HG03460 (cell line): Measurements from ENCODE around the gene AHNAK2.
"Not testable (repeated sequence)": the region's sequence is repeated elsewhere in the genome, so short reads cannot be mapped to it uniquely, and the experiment has no call there.

Source experiments
- ATAC-seq: cut with Tn5 transposase; IDR thresholded peaks from one replicate; pipeline ENCODE4 v1.9.1; 2021; ENCODE audit not compliant: unreplicated experiment

AHNAK2 gene

DNA sequence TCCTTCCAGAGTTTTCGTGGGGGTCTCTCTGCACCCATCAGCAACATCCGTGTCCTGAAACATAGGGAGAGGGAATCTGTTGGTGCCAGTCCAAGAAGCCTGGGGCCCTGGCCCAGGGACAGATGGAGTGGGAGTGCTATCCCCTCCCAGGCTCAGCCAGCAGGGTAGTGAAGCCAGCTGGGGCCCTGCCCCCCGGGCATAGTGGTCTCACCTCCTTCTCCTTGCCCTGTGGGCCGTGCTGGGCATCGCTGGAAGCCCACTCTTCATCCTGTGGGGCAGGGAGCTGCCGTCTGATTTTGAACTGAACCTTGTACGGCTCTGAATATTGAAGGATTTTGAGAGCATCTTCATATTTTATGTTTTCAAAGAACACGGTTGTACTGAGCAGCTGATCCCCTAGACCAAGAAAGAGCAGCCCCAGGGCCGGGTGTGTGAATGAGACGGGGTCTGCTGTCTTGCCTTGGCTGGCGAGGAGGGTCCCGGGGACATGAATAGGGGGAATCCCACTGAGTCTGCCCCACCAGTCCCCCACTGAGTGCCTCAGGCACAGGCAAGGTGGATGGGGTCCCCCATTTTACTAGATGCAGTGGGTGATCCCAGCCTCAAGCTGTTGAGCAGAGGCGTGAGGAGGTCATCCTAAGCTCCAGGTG, 23.3 kb downstream of the AHNAK2 start:
- ATAC-seq = no peak

- no peak for ATAC-seq
Observed at GRCh38 chr14:104953896-104954656, 24.1 kb downstream of the AHNAK2 start.

DNA sequence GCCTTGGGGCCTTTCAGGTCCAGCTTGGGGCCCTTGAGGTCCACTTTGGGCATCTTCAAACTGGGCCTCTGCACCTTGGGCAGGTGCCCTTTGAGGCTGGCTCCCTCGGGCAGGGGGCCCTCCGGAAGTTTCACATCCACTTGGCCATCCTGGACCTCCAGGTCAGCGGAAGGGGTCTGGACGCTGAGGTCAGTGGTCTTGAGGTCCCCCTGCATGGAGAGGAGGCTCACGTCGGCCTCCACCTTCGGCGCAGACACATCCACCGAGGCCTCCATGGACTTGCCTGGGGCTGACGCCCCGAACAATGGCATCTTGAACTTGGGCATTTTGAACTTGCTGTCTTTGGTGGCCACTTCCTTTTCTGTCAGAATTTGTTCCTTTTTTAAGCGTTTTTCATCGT, 25.1 kb downstream of the AHNAK2 start:
- no peak for ATAC-seq

GRCh38 chr14:104951863-104952657, 26.1 kb downstream of the AHNAK2 start:
- not testable (repeated sequence) for ATAC-seq

DNA sequence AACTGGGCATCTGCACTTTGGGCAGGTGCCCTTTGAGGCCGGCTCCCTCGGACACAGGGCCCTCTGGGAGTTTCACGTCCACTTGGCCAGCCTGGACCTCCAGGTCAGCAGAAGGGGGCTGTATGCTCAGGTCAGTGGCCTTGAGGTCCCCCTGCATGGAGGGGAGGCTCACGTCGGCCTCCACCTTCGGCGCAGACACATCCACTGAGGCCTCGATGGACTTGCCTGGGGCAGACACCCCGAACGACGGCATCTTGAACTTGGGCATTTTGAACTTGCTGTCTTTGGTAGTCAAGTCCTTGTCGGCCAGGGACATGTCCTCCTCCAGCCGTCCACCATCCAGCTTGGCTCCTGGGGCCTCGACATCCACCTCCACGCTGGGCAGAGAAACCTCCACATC, 27.5 kb downstream of the AHNAK2 start:
- ATAC-seq = not testable (repeated sequence)

GRCh38 chr14:104950021-104950420, 28.2 kb downstream of the AHNAK2 start:
- ATAC-seq = no peak

- ATAC-seq = not testable (repeated sequence)
Observed at GRCh38 chr14:104949406-104949955, 28.7 kb downstream of the AHNAK2 start.

- no peak for ATAC-seq
Observed at GRCh38 chr14:104948736-104949031, 29.5 kb downstream of the AHNAK2 start.

GRCh38 chr14:104947881-104948735, 30.1 kb downstream of the AHNAK2 start:
- not testable (repeated sequence) for ATAC-seq

- not testable (repeated sequence) for ATAC-seq
Observed at GRCh38 chr14:104947201-104947600, 31.0 kb downstream of the AHNAK2 start.

DNA sequence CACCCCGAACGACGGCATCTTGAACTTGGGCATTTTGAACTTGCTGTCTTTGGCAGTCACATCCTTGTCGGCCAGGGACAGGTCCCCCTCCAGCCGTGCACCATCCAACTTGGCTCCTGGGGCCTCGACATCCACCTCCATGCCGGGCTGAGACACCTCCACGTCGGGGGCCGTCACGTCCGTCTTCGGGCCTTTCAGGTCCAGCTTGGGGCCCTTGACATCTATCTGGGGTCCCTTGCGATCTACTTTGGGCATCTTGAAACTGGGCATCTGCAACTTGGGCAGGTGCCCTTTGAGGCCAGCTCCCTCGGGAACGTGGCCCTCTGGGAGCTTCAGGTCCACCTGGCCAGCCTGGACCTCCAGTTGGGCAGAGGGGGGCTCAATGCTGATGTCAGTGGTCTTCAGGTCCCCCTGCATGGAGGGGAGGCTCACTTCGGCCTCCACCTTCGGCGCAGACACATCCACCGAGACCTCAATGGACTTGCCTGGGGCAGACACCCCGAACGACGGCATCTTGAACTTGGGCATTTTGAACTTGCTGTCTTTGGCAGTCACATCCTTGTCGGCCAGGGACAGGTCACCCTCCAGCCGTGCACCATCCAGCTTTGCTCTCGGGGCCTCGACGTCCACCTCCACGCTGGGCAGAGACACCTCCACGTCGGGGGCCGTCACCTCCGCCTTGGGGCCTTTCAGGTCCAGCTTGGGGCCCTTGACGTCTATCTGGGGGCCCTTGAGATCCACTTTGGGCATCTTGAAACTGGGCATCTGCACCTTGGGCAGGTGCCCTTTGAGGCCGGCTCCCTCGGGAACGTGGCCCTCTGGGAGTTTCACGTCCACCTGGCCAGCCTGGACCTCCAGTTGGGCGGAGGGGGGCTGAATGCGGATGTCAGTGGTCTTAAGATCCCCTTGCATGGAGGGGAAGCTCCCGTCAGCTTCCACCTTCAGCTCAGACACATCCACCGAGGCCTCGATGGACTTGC, 31.9 kb downstream of the AHNAK2 start:
- not testable (repeated sequence) for ATAC-seq

DNA sequence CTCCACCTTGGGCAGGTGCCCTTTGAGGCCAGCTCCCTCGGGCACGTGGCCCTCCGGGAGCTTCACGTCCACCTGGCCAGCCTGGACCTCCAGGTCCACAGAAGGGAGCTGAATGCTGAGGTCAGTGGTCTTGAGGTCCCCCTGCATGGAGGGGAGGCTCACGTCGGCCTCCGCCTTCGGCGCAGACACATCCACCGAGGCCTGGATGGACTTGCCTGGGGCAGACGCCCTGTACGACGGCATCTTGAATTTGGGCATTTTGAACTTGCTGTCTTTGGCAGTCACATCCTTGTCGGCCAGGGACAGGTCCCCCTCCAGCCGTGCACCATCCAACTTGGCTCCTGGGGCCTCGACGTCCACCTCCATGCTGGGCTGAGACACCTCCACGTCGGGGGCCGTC, 32.9 kb downstream of the AHNAK2 start:
- ATAC-seq = not testable (repeated sequence)

DNA sequence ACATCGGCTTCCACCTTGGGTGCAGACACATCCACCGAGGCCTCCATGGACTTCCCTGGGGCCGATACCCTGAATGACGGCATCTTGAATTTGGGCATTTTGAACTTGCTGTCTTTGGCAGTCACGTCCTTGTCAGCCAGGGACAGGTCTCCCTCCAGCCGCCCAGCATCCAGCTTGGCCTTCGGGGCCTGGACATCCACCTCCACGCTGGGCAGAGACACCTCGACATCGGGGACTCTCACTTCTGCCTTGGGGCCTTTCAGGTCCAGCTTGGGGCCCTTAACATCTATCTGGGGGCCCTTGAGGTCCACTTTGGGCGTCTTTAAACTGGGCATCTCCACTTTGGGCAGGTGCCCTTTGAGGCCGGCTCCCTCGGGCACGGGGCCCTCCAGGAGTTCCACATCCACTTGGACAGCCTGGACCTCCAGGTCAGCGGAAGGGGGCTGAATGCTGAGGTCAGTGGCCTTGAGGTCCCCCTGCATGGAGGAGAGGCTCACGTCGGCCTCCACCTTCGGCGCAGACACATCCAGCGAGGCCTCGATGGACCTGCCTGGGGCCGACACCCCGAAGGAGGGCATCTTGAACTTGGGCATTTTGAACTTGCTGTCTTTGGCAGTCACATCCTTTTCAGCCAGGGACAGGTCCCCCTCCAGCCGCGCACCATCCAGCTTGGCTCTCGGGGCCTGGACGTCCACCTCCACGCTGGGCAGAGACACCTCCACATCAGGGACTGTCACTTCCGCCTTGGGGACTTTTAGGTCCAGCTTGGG, 33.6 kb downstream of the AHNAK2 start:
- not testable (repeated sequence) for ATAC-seq

- ATAC-seq = not testable (repeated sequence)
Observed at GRCh38 chr14:104944016-104944308, 34.2 kb downstream of the AHNAK2 start.

- not testable (repeated sequence) for ATAC-seq
Observed at GRCh38 chr14:104943216-104944015, 34.8 kb downstream of the AHNAK2 start.

DNA sequence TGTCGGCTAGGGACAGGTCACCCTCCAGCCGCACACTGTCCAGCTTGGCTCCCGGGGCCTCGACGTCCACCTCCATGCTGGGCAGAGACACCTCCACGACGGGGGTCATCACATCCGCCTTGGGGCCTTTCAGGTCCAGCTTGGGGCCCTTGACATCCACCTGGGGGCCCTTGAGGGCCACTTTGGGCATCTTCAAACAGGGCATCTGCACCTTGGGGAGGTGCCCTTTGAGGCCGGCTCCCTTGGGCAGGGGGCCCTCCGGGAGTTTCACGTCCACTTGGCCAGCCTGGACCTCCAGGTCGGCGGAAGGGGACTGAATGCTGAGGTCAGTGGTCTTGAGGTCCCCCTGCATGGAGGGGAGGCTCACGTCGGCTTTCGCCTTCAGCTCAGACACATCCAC, 35.6 kb downstream of the AHNAK2 start:
- ATAC-seq = no peak

DNA sequence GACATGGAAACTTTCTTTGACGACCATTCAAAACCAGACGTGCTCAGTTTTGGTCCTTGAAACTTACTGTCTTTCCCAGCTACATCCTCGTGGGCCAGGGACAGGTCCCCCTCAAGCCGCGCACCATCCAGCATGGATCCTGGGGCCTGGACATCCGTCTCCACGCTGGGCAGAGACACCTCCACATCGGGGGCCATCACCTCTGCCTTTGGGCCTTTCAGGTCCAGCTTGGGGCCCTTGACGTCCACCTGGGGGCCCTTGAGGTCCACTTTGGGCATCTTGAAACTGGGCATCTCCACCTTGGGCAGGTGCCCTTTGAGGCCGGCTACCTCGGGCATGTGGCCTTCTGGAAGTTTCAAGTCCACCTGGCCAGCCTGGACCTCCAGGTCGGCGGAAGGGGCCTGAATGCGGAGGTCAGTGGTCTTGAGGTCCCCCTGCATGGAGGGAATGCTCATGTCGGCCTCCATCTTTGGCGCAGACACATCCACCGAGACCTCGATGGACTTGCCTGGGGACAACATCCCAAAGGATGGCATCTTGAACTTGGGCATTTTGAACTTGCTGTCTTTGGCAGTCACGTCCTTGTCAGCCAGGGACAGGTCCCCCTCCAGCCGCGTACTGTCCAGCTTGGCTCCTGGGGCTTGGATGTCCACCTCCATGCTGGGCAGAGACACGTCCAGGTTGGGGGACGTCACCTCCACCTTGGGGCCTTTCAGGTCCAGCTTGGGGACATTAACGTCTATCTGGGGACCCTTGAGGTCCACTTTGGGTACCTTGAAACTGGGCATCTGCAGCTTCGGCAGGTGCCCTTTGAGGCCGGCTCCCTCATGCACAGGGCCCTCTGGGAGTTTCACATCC, 36.4 kb downstream of the AHNAK2 start:
- ATAC-seq = no peak
